Peyer's patch (tissue), 4 donors: ENCODE results near the gene EVC.

ENCODE experiments used
- POLR2A ChIP-seq, 2 donors: fragments of 450-650 bp; IDR thresholded peaks; one replicate each; pipeline ENCODE4 v1.5.1; 2017; ENCODE audit warnings: antibody characterized with exemption in 2 of 2, mild to moderate bottlenecking in 2 of 2, moderate library complexity in 2 of 2
- TF ChIP-seq, protein P1 (sequence below), 6 experiments: fragments of 450-650 bp in 4 of 6; fragments of 200-600 bp in 2 of 6; sonication (generic) in 1 of 6; IDR thresholded peaks; one replicate each; pipeline ENCODE4 v1.5.1; 2017 to 2019; ENCODE audit warnings: antibody characterized with exemption in 6 of 6, mild to moderate bottlenecking in 3 of 6, moderate library complexity in 1 of 6

DNA sequence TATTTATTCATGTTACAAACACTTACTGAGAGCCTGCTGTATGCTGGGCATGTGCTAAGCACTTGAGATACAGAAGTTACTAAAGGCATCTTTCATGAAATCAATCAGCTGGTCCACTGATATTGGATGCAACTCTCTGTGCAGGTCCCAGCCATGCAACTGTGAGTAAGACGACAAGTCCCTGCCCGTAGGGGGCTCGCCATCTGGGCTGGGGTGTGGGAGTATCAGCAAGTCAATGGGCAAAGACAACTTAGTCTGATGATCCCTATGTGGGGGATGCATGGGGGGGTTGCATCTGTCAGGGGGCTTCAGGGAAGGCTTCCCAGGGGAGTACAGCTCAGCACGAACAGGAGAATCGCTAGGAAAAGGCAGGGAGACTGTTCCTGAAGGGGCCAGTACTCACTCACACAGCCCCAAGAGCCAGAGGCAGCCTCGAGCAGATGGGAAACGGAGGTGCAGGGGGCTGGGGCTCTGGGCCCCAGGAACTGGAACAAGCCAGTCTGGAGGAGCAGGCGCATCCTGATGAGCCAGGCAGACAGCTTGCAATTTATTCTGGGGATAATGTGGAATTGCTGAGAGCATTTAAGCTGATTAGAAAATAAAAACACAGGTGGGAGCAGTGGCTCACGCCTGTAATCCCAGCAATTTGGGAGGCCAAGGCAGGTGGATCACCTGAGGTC is 141.7 kb downstream of the EVC start:
- TF ChIP-seq, protein P1, sequence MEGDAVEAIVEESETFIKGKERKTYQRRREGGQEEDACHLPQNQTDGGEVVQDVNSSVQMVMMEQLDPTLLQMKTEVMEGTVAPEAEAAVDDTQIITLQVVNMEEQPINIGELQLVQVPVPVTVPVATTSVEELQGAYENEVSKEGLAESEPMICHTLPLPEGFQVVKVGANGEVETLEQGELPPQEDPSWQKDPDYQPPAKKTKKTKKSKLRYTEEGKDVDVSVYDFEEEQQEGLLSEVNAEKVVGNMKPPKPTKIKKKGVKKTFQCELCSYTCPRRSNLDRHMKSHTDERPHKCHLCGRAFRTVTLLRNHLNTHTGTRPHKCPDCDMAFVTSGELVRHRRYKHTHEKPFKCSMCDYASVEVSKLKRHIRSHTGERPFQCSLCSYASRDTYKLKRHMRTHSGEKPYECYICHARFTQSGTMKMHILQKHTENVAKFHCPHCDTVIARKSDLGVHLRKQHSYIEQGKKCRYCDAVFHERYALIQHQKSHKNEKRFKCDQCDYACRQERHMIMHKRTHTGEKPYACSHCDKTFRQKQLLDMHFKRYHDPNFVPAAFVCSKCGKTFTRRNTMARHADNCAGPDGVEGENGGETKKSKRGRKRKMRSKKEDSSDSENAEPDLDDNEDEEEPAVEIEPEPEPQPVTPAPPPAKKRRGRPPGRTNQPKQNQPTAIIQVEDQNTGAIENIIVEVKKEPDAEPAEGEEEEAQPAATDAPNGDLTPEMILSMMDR (IDR thresholded peaks at IDR 0.05): no peak
- no peak for TF ChIP-seq POLR2A (IDR thresholded peaks at IDR 0.05)
